GM19351 (cell line): ENCODE results near the gene RHOT2.
A peak's percentile ranks its signal among the peaks of the same experiment; 100 is the strongest.

Source experiments
- ATAC-seq: cut with Tn5 transposase; IDR thresholded peaks from one replicate; pipeline ENCODE4 v1.9.1; 2021; ENCODE audit warnings: mild to moderate bottlenecking, moderate library complexity; ENCODE audit not compliant: unreplicated experiment

RHOT2 gene

GRCh38 chr16:669666-670065, 1.7 kb downstream of the RHOT2 start:
- ATAC-seq, result no peak

- ATAC-seq, result no peak
These were observed 2.8 kb downstream of the RHOT2 start for GRCh38 chr16:670485-671352.

DNA sequence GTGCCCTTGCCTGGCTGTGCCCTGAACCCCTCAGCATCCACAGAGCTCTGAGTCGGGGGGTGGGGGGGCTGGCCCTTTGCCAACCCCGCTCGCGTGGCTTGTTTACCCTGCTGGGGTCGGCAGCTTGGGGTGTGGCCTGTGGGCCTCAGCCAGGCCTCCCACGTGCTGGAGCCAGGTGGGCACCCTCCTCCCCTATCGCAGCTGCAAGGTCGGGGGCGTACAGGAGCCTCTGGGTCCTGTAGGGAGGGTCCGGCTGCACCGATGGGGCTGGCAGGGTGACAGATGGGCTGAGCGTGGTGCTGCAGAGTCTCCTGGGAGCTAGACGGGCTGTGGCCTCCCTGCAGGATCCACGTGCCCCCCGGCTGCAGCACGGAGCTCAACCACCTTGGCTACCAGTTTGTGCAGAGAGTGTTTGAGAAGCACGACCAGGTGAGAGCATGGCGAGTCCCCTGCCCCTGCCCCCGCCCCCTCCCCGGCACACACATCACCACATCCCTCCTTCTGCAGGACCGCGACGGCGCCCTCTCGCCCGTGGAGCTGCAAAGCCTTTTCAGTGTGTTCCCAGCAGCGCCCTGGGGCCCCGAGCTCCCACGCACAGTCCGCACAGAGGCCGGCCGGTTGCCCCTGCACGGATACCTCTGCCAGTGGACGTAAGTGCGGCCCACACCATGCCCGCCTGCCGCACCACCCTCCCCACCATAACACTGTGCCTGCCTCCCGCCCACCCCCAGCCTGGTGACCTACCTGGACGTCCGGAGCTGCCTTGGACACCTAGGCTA, 3.6 kb downstream of the RHOT2 start:
- ATAC-seq, result no peak

GRCh38 chr16:672371-672770, 4.4 kb downstream of the RHOT2 start:
- ATAC-seq, result no peak

GRCh38 chr16:672851-673250, 4.9 kb downstream of the RHOT2 start:
- no peak for ATAC-seq

DNA sequence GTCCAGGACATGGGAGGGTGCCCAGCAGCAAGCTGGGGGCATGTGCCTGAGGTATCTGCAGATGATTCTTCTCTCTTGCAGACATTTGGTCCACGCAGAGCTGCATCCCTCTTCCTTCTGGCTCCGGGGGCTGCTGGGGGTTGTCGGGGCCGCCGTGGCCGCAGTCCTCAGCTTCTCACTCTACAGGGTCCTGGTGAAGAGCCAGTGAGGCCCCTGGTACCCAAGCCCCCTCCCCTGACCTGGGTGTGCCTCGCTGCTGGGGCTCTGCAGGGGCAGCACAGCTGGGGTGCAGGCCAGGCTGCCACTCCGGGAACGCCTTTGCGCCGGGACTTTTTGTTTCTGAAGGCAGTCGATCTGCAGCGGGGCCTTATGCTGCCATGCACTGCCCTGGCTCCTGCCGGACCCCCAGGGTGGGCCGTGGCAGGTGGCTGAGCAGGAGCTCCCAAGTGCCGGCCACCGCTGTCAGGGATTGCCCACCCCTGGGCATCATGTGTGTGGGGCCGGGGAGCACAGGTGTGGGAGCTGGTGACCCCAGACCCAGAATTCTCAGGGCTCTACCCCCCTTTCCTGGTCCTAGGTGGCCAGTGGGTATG, 5.6 kb downstream of the RHOT2 start:
- no peak for ATAC-seq

DNA sequence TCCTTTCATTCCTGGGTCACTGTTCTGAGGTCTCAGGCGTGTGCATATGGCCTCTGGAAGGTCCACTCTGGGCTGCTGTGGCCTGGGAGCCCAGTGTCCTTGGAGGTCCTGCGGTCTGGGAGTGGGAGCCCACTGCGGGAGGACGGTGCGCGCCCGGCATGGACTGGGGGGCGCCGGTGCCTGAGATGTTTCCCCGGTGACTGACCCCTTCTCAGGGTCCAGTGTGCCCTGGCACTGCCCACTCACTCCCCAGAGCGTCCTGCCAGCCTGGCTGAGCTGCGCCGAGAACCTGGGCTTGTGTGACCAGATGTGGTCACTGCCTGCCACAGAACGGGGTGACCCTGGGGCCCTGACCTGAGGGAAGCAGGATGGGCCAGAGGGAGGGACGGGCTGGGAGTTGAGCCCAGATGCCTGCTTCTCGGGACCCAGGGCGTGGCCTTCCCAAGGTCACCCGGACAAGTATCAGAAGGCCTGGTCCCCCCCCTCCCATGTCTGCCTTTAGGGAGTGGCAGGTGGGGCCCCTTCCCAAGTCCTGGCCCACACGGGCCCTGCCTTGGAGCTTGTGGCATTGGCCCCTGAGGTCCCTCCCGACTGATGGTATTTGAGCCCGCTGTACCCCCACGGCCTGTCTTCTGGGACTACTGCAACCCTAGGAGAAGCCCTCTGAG, 6.4 kb downstream of the RHOT2 start:
- ATAC-seq, result no peak

GRCh38 chr16:674968-675883, 7.3 kb downstream of the RHOT2 start, which contains the start of gene RHBDL1:
Gene RHBDL1, plus strand, starts transcription at chr16:675671. Its CDS starts 120 bp downstream, at chr16:675791.
- no peak for ATAC-seq

DNA sequence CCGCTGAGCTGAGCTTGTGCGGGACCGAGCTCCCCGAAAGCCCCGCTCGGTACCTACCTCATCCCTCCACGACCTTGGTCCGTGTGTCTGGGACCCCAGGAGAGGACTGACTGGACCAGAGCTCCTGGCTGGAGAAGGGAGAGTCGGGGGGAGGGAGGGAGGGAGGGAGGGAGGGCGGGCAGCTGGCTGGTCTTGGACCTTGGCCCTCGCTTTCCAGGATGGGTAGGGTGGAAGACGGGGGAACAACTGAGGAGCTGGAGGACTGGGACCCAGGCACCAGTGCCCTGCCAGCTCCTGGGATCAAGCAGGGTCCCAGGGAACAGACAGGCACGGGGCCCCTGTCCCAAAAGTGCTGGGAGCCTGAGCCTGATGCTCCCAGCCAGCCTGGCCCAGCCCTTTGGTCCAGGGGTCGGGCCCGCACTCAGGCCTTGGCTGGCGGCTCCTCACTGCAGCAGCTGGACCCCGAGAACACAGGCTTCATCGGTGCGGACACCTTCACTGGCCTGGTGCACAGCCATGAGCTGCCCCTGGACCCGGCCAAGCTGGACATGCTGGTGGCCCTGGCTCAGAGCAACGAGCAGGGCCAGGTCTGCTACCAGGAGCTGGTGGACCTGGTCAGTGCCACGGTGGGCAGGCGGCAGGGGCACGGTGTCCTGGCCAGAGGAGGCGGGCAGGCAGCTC, 8.1 kb downstream of the RHOT2 start:
- ATAC-seq, result no peak

GRCh38 chr16:676565-676902, 8.6 kb downstream of the RHOT2 start:
- no peak for ATAC-seq

GRCh38 chr16:676913-677312, 9.0 kb downstream of the RHOT2 start:
- no peak for ATAC-seq

GRCh38 chr16:677316-678190, 9.6 kb downstream of the RHOT2 start:
- ATAC-seq, result no peak

DNA sequence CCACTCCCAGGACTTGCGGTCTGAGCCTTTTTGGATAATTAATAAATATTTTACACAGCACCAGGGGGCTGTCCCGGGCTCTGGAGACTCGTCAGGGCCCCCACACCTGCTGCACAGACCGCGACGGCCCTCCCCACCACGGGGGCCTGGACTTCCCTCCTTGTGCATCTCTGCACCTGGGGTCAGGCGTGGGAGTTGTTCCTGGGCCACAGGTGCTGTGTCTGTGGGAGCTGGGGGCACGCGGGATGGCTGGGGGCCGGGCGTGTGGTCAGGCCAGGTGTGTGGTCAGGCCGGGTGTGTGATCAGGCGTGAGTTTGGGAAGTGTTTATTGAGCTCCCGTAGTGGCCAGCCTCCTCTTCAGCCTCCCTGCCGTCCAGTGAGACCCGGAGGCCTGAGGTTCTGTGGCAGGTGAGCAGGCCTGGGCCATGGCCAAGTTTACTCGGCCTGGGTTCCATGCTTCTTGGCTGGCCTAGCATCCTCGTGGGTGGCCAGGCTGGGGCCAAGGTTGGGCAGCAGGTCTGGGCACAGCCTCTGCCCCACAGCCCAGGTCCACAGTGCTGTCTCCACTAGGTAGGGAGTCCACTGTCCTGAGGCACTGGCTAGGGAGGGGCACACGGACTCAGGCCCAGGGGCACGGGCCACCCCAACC, 10.4 kb downstream of the RHOT2 start:
- ATAC-seq, result no peak

GRCh38 chr16:678858-679813, 11.2 kb downstream of the RHOT2 start:
- no peak for ATAC-seq

DNA sequence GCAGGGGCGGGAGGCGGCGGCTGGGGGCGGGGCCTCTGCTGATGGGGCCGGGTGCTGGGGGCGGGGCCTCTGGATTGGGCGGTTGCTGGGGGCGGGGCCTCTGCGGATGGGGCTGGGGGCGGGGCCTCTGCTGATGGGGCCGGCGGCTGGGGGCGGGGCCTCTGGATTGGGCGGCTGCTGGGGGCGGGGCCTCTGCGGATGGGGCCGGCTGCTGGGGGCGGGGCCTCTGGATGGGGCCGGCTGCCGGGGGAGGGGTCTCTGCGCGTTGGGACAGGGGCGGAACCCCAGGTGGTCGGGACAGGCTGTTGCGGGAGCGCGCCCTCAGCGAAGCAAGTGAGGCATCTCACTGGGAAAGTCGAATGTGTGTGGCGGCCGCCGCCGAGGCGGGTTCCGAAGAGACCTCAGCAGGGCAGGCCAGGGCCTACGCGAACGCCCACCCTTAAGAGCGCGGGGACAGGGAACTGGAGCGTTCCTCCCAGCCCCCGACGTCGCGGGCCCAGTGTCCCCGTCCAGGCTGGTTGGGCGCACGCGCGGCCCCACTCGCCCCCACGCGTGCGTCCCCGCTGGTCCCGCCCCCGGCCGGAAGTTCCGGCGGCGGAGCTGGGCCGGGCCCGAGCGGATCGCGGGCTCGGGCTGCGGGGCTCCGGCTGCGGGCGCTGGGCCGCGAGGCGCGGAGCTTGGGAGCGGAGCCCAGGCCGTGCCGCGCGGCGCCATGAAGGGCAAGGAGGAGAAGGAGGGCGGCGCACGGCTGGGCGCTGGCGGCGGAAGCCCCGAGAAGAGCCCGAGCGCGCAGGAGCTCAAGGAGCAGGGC, 12.1 kb downstream of the RHOT2 start, which contains the start of gene STUB1:
Gene STUB1 (plus strand): TSS at position 597 of the 811 bp plus-strand sequence. CDS start 116 bp downstream, at position 713.
- ATAC-seq, result peak; percentile 38

- no peak for ATAC-seq
These were observed 12.7 kb downstream of the RHOT2 start for GRCh38 chr16:680625-680945.
